ENCODE measurements around the gene GAL3ST3. TPM values are rescaled to one million over a fixed set of nuclear protein-coding genes. Genes with fewer than 3 reads are reported as not detected.

Gene GAL3ST3
- total and polyA plus RNA-seq, 2 donors, result 0.25 to 0.42 TPM

DNA sequence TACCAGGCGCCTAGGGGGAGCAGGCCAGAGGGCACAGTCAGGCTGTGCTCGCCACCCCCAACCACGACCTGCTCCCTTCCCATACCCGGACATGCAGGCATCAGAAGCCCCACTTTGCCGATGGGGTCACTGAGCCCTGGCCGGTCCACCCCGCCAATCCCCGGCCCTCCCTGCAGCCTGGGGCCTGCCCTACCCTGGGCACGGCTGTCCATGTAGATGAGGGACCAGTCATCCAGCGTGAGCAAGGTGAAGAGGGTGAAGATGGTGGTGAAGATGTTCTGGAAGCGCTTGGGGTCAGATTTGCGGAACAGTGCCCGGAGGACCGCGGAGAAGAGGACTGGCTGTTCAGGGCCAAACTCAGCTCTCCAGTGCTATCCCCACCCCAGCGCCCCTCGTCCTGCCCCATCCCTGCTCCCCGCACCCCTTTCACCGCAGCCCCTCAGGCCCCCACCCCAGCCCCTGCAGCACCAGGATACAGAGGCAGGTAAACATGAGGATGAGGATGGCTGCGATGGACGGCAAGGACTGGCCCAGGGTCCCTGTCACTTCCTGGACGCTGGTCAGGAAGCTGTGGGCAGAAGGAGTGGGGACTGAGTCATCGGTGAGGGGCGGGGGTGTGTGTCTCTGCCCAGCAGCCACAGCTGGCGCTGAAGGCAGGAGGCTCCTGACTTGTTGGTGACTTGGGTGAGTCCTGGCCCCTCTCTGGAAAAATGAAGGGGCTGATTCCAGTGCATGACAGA is 28.2 kb downstream of the GAL3ST3 start:
- peaks cover 0 to 3% of the 10 kb centered on the region in 2 donors for H3K4me1 ChIP-seq (ENCODE audit: control insufficient read depth in 2 of 2, insufficient read depth in 2 of 2, low read length in 2 of 2)
- no peaks in the 10 kb centered on the region for H3K36me3 ChIP-seq (ENCODE audit: control insufficient read depth in 2 of 2, insufficient read depth in 2 of 2, low read length in 1 of 2)
- H3K9me3 ChIP-seq (ENCODE audit: control insufficient read depth in 2 of 2, insufficient read depth in 1 of 2, low read length in 1 of 2), result no peaks in the 10 kb centered on the region
- 79% methylated on average over 25 of the region's 25 CpGs for WGBS
- no peak overlapping the region for H3K27ac ChIP-seq (ENCODE audit: low read depth in 1 of 2, low read length in 1 of 2)
- DNase-seq (ENCODE audit: low read depth in 6 of 9, low spot score in 9 of 9), result no peak
- H3K27me3 ChIP-seq (ENCODE audit: control insufficient read depth in 2 of 2, insufficient read depth in 1 of 2, low read length in 1 of 2), result peaks cover 4 to 30% of the 10 kb centered on the region in 2 donors
- no peak overlapping the region for H3K4me3 ChIP-seq (ENCODE audit: low read length in 2 of 2)

DNA sequence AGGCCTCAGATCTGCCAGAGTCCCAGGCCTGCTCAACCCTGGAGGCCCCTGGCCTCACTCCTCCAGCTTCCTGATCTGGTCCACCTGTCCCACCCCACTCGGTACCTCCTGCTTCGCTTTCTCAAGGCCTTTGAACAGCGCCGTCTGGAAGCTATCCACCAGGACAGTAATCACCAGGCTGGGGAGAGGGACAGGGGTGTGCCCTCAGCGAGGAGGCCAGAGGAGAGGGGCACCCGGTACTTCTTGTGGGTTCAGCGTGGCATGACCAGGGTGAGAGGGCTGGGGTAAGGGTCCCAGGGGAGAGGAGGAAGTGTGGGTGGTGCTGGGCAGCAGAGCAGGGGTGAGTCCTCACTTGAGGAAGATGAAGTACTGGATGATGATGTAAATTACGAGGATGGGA is 28.7 kb downstream of the GAL3ST3 start:
- Histone ChIP-seq H3K9me3 (ENCODE audit: control insufficient read depth in 2 of 2, insufficient read depth in 1 of 2, low read length in 1 of 2) (no peaks in the 10 kb centered on the region), H3K27me3 (ENCODE audit: control insufficient read depth in 2 of 2, insufficient read depth in 1 of 2, low read length in 1 of 2) (peaks cover 4 to 30% of the 10 kb centered on the region in 2 donors), H3K4me3 (ENCODE audit: low read length in 2 of 2) (no peak overlapping the region), H3K4me1 (ENCODE audit: control insufficient read depth in 2 of 2, insufficient read depth in 2 of 2, low read length in 2 of 2) (peaks cover 0 to 3% of the 10 kb centered on the region in 2 donors), H3K27ac (ENCODE audit: low read depth in 1 of 2, low read length in 1 of 2) (no peak overlapping the region), H3K36me3 (ENCODE audit: control insufficient read depth in 2 of 2, insufficient read depth in 2 of 2, low read length in 1 of 2) (no peaks in the 10 kb centered on the region)
- DNase-seq (ENCODE audit: low read depth in 6 of 9, low spot score in 9 of 9), result no peak
- WGBS, result 85% methylated on average over 8 of the region's 8 CpGs

DNA sequence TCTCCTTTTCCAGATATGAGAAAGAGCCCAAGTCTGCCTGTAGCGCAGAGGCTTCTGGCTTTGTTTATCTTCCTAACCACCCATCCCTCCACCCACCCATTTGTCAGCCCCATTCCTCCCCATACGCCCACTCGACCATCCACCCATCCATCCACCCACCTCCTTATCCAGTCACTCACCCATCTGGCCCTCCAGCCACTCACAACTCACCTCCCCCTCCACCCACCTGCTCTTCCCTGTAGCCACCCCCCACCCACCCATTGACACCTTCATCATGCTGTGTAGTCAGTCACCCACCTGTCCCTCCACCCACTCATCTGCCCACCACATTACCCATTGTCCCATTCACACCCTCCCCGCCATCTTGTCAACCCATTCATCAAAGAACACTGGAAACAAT is 31.6 kb downstream of the GAL3ST3 start:
- Histone ChIP-seq H3K27me3 (ENCODE audit: control insufficient read depth in 2 of 2, insufficient read depth in 1 of 2, low read length in 1 of 2) (peaks cover 1 to 32% of the 10 kb centered on the region in 2 donors), H3K4me1 (ENCODE audit: control insufficient read depth in 2 of 2, insufficient read depth in 2 of 2, low read length in 2 of 2) (peaks cover 0 to 7% of the 10 kb centered on the region in 2 donors), H3K4me3 (ENCODE audit: low read length in 2 of 2) (no peak overlapping the region), H3K36me3 (ENCODE audit: control insufficient read depth in 2 of 2, insufficient read depth in 2 of 2, low read length in 1 of 2) (no peaks in the 10 kb centered on the region), H3K27ac (ENCODE audit: low read depth in 1 of 2, low read length in 1 of 2) (no peak overlapping the region), H3K9me3 (ENCODE audit: control insufficient read depth in 2 of 2, insufficient read depth in 1 of 2, low read length in 1 of 2) (no peaks in the 10 kb centered on the region)
- no peak for DNase-seq (ENCODE audit: low read depth in 6 of 9, low spot score in 9 of 9)
- 85% methylated on average over 4 of the region's 4 CpGs for WGBS

DNA sequence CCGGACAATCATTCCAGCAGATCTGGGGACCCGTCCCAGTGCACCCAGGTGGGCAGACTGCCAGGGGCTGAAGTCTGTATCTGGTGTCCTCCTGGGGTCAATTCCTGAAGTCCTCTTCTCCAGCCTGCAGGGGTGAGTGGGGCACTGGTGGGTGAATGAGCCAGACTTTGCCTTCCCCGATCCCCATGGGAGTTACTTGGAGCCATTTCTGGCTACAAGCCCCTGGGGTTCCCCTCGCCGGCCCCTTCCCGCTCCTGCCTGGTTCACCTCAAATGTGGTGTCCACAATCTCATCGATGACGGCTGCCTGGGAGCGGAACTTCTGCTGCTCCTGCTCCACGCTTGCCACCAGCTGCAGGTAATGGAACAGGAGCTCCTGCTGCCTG is 32.2 kb downstream of the GAL3ST3 start:
- H3K27ac ChIP-seq (ENCODE audit: low read depth in 1 of 2, low read length in 1 of 2), result no peak overlapping the region
- H3K9me3 ChIP-seq (ENCODE audit: control insufficient read depth in 2 of 2, insufficient read depth in 1 of 2, low read length in 1 of 2), result no peaks in the 10 kb centered on the region
- H3K4me1 ChIP-seq (ENCODE audit: control insufficient read depth in 2 of 2, insufficient read depth in 2 of 2, low read length in 2 of 2), result peaks cover 2 to 8% of the 10 kb centered on the region in 2 donors
- H3K36me3 ChIP-seq (ENCODE audit: control insufficient read depth in 2 of 2, insufficient read depth in 2 of 2, low read length in 1 of 2), result no peaks in the 10 kb centered on the region
- 97% methylated on average over 10 of the region's 10 CpGs for WGBS
- no peak overlapping the region for H3K4me3 ChIP-seq (ENCODE audit: low read length in 2 of 2)
- no peak for DNase-seq (ENCODE audit: low read depth in 6 of 9, low spot score in 9 of 9)
- peaks cover 6 to 34% of the 10 kb centered on the region in 2 donors for H3K27me3 ChIP-seq (ENCODE audit: control insufficient read depth in 2 of 2, insufficient read depth in 1 of 2, low read length in 1 of 2)

DNA sequence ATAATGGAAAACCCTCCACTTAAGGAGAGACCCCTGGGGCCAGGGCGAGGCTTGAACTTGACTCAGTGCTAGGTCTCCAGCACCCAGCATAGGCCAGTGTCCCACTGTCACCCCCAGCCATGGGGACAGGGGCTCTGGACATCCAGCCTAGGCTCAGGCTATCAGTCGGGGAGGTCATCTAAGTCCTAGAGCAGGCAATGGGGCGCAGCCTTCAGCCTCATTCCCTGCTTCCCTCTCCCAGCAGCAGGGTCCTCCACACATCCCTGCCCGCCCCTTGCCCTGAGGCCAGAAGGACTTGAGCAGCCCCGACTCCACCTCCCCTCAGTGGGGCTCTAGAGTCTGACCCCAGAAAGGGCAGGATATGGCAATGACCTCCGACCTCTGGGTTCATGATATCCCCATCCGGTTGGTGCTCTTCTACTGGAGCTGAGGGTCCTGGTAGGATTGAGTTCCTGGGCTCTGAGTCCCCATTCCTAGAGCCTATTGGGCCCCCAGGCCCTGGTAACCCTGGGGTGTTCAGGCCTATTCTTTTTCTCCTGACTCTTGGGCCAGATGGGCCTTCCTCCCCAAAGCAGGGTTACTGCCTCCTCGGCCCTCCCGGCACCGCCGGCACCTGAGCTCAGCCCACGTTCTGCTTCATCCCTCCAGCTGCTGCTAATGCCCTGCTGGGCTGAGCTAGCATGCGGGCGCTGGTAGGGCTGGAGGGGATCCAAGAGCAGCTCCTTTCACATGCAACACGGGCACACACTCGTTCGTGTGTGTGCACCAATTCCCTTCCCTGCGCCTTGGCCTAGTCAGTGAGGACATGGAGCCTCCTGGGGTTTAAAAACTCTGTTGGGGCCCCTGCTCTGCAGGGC is 32.8 kb downstream of the GAL3ST3 start:
- WGBS, result 97% methylated on average over 18 of the region's 18 CpGs
- H3K27ac ChIP-seq (ENCODE audit: low read depth in 1 of 2, low read length in 1 of 2), result no peak overlapping the region
- no peaks in the 10 kb centered on the region for H3K36me3 ChIP-seq (ENCODE audit: control insufficient read depth in 2 of 2, insufficient read depth in 2 of 2, low read length in 1 of 2)
- no peak for DNase-seq (ENCODE audit: low read depth in 6 of 9, low spot score in 9 of 9)
- H3K4me3 ChIP-seq (ENCODE audit: low read length in 2 of 2), result no peak overlapping the region
- no peaks in the 10 kb centered on the region for H3K9me3 ChIP-seq (ENCODE audit: control insufficient read depth in 2 of 2, insufficient read depth in 1 of 2, low read length in 1 of 2)
- H3K4me1 ChIP-seq (ENCODE audit: control insufficient read depth in 2 of 2, insufficient read depth in 2 of 2, low read length in 2 of 2), result peaks cover 2 to 11% of the 10 kb centered on the region in 2 donors
- peaks cover 12 to 34% of the 10 kb centered on the region in 2 donors for H3K27me3 ChIP-seq (ENCODE audit: control insufficient read depth in 2 of 2, insufficient read depth in 1 of 2, low read length in 1 of 2)

DNA sequence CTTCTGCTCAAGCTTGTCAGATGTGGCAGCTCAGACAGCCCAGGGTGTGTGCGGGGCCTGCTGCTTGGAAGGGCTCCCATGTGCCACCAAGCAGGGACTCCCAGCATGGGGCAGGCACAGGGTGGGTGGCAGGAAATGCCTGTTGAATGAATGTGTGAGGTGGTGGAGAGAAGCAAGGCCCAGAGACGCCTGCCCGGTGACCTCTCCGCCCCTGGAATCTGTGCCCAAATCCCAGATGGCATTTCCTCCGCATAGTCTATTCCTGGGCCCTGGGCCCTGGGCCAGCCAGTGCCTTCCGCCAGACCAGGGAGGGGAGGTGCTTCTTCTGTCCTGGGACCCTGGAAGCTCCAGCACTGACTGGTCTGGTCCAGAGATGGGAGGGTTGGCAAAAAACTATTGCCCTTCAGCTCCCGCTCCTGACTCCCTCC is 33.5 kb downstream of the GAL3ST3 start:
- Histone ChIP-seq H3K4me1 (ENCODE audit: control insufficient read depth in 2 of 2, insufficient read depth in 2 of 2, low read length in 2 of 2) (peaks cover 2 to 11% of the 10 kb centered on the region in 2 donors), H3K4me3 (ENCODE audit: low read length in 2 of 2) (no peak overlapping the region), H3K36me3 (ENCODE audit: control insufficient read depth in 2 of 2, insufficient read depth in 2 of 2, low read length in 1 of 2) (no peaks in the 10 kb centered on the region), H3K27me3 (ENCODE audit: control insufficient read depth in 2 of 2, insufficient read depth in 1 of 2, low read length in 1 of 2) (peaks cover 12 to 36% of the 10 kb centered on the region in 2 donors), H3K9me3 (ENCODE audit: control insufficient read depth in 2 of 2, insufficient read depth in 1 of 2, low read length in 1 of 2) (peaks cover 0 to 2% of the 10 kb centered on the region in 2 donors), H3K27ac (ENCODE audit: low read depth in 1 of 2, low read length in 1 of 2) (no peak overlapping the region)
- 96% methylated on average over 7 of the region's 7 CpGs for WGBS
- no peak for DNase-seq (ENCODE audit: low read depth in 6 of 9, low spot score in 9 of 9)

DNA sequence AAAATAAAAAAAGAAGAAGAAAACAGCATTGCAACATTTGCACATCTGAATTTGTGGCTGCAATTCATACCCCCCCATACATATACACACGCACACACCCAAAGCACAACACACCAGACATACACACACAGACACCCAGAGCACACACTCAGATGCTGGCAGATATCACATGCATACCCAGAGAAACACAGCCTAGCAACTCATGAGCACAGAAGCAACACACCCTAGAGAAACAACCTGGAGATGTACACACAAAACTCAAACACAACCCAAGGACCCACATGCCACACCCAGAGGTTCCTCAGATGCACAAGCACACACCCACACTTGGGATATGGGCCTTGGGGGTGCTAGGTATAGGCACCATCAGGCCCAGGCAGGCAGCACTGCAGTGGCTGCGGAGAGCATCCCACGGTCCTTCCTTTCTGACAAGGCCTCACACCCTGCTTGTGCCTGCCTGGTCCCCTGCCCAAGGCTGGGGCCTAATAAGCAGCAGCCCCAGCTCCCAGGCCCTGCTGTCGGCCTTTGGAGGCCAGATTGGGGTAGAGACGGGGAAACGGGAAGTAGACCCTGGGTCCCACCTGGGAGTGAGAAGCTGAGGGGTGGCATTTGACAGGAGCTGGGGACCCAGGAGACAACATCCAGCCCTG is 34.0 kb downstream of the GAL3ST3 start:
- Histone ChIP-seq H3K27ac (ENCODE audit: low read depth in 1 of 2, low read length in 1 of 2) (no peak overlapping the region), H3K27me3 (ENCODE audit: control insufficient read depth in 2 of 2, insufficient read depth in 1 of 2, low read length in 1 of 2) (peaks cover 12 to 41% of the 10 kb centered on the region in 2 donors), H3K4me1 (ENCODE audit: control insufficient read depth in 2 of 2, insufficient read depth in 2 of 2, low read length in 2 of 2) (peaks cover 2 to 11% of the 10 kb centered on the region in 2 donors), H3K36me3 (ENCODE audit: control insufficient read depth in 2 of 2, insufficient read depth in 2 of 2, low read length in 1 of 2) (no peaks in the 10 kb centered on the region), H3K9me3 (ENCODE audit: control insufficient read depth in 2 of 2, insufficient read depth in 1 of 2, low read length in 1 of 2) (peaks cover 0 to 4% of the 10 kb centered on the region in 2 donors), H3K4me3 (ENCODE audit: low read length in 2 of 2) (no peak overlapping the region)
- 97% methylated on average over 6 of the region's 6 CpGs for WGBS
- DNase-seq (ENCODE audit: low read depth in 6 of 9, low spot score in 9 of 9), result no peak

DNA sequence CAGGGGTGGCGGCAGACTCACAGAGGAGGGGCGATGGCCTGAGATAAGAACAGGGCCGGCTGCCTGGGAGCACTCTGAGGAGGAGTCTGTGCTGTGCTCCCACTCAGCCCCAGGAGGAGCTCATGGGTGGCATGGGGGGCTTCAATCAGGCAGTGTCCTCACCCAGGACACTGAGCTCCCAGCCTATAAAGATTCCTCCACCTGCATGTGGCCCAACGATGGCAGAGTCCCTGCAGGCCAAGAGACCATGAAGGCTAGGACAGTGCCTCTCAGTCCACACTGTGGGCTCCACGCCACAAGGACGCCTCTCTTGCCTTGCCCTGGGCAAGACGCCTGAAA is 35.2 kb downstream of the GAL3ST3 start:
- Histone ChIP-seq H3K4me3 (ENCODE audit: low read length in 2 of 2) (no peak overlapping the region), H3K4me1 (ENCODE audit: control insufficient read depth in 2 of 2, insufficient read depth in 2 of 2, low read length in 2 of 2) (peaks cover 2 to 13% of the 10 kb centered on the region in 2 donors), H3K36me3 (ENCODE audit: control insufficient read depth in 2 of 2, insufficient read depth in 2 of 2, low read length in 1 of 2) (no peaks in the 10 kb centered on the region), H3K27me3 (ENCODE audit: control insufficient read depth in 2 of 2, insufficient read depth in 1 of 2, low read length in 1 of 2) (peaks cover 12 to 49% of the 10 kb centered on the region in 2 donors), H3K27ac (ENCODE audit: low read depth in 1 of 2, low read length in 1 of 2) (no peak overlapping the region), H3K9me3 (ENCODE audit: control insufficient read depth in 2 of 2, insufficient read depth in 1 of 2, low read length in 1 of 2) (peaks cover 0 to 4% of the 10 kb centered on the region in 2 donors)
- DNase-seq (ENCODE audit: low read depth in 6 of 9, low spot score in 9 of 9), result no peak
- 92% methylated on average over 7 of the region's 7 CpGs for WGBS

Measured in thymus (tissue), 11 donors.